Measurements from ENCODE around the gene KNTC1.

KNTC1 gene

DNA sequence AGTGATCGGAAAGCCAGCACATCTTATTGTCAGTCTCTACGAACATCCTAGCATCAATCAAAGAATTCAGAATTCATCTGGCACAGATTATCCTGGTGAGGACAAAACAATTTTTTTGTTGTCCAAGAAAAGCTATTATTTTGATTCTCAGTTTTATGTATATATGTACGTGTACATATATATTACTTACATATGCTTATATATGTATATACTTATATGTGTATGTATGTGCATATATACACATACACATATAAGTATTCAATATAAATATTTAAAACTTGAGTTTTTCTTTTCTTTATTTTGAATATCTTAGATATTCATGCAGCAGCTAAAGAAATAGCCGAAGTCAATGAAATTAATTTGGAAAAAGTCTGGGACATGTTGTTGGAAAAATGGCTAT, 77.9 kb downstream of the KNTC1 start:
- TF ChIP-seq, protein P1, sequence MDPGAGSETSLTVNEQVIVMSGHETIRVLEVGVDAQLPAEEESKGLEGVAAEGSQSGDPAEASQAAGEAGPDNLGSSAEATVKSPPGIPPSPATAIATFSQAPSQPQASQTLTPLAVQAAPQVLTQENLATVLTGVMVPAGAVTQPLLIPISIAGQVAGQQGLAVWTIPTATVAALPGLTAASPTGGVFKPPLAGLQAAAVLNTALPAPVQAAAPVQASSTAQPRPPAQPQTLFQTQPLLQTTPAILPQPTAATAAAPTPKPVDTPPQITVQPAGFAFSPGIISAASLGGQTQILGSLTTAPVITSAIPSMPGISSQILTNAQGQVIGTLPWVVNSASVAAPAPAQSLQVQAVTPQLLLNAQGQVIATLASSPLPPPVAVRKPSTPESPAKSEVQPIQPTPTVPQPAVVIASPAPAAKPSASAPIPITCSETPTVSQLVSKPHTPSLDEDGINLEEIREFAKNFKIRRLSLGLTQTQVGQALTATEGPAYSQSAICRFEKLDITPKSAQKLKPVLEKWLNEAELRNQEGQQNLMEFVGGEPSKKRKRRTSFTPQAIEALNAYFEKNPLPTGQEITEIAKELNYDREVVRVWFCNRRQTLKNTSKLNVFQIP (CRISPR knock-in tag; IDR thresholded peaks at IDR 0.05; ENCODE audit: borderline replicate concordance, low read depth): no peak
- TF ChIP-seq, protein P2, sequence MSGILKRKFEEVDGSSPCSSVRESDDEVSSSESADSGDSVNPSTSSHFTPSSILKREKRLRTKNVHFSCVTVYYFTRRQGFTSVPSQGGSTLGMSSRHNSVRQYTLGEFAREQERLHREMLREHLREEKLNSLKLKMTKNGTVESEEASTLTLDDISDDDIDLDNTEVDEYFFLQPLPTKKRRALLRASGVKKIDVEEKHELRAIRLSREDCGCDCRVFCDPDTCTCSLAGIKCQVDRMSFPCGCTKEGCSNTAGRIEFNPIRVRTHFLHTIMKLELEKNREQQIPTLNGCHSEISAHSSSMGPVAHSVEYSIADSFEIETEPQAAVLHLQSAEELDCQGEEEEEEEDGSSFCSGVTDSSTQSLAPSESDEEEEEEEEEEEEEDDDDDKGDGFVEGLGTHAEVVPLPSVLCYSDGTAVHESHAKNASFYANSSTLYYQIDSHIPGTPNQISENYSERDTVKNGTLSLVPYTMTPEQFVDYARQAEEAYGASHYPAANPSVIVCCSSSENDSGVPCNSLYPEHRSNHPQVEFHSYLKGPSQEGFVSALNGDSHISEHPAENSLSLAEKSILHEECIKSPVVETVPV (CRISPR knock-in tag; IDR thresholded peaks at IDR 0.05): no peak
- TF ChIP-seq, protein P3, sequence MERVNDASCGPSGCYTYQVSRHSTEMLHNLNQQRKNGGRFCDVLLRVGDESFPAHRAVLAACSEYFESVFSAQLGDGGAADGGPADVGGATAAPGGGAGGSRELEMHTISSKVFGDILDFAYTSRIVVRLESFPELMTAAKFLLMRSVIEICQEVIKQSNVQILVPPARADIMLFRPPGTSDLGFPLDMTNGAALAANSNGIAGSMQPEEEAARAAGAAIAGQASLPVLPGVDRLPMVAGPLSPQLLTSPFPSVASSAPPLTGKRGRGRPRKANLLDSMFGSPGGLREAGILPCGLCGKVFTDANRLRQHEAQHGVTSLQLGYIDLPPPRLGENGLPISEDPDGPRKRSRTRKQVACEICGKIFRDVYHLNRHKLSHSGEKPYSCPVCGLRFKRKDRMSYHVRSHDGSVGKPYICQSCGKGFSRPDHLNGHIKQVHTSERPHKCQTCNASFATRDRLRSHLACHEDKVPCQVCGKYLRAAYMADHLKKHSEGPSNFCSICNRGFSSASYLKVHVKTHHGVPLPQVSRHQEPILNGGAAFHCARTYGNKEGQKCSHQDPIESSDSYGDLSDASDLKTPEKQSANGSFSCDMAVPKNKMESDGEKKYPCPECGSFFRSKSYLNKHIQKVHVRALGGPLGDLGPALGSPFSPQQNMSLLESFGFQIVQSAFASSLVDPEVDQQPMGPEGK (CRISPR knock-in tag; IDR thresholded peaks at IDR 0.05; ENCODE audit: borderline replicate concordance): no peak
- TF ChIP-seq ISL1 (CRISPR knock-in tag; IDR thresholded peaks at IDR 0.05): no peak
- TF ChIP-seq SNAI2 (CRISPR knock-in tag; IDR thresholded peaks at IDR 0.05): no peak
- no peak for TF ChIP-seq ESRRG (CRISPR knock-in tag; IDR thresholded peaks at IDR 0.05)
- TF ChIP-seq ZFP3 (CRISPR knock-in tag; IDR thresholded peaks at IDR 0.05): no peak
- no peak for TF ChIP-seq OSR1 (CRISPR knock-in tag; IDR thresholded peaks at IDR 0.05)
- TF ChIP-seq TCF4 (CRISPR knock-in tag; IDR thresholded peaks at IDR 0.05; ENCODE audit: borderline replicate concordance): no peak
- TF ChIP-seq TOX (CRISPR knock-in tag; IDR thresholded peaks at IDR 0.05; ENCODE audit: borderline replicate concordance): no peak
- no peak for TF ChIP-seq ZNF70 (CRISPR knock-in tag; IDR thresholded peaks at IDR 0.05)
- TF ChIP-seq ZNF565 (CRISPR knock-in tag; conservative IDR thresholded peaks at IDR 0.05; ENCODE audit: low read depth): no peak
- TF ChIP-seq ZFP30 (CRISPR knock-in tag; IDR thresholded peaks at IDR 0.05): no peak
- TF ChIP-seq RARB (CRISPR knock-in tag; IDR thresholded peaks at IDR 0.05): no peak
- TF ChIP-seq PPARA (CRISPR knock-in tag; IDR thresholded peaks at IDR 0.05; ENCODE audit: borderline replicate concordance): no peak
- TF ChIP-seq, protein P4, sequence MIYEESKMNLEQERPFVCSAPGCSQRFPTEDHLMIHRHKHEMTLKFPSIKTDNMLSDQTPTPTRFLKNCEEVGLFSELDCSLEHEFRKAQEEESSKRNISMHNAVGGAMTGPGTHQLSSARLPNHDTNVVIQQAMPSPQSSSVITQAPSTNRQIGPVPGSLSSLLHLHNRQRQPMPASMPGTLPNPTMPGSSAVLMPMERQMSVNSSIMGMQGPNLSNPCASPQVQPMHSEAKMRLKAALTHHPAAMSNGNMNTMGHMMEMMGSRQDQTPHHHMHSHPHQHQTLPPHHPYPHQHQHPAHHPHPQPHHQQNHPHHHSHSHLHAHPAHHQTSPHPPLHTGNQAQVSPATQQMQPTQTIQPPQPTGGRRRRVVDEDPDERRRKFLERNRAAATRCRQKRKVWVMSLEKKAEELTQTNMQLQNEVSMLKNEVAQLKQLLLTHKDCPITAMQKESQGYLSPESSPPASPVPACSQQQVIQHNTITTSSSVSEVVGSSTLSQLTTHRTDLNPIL (CRISPR knock-in tag; IDR thresholded peaks at IDR 0.05; ENCODE audit: low read depth): no peak
- no peak for TF ChIP-seq CSDC2 (CRISPR knock-in tag; IDR thresholded peaks at IDR 0.05)
- no peak for TF ChIP-seq BACH2 (CRISPR knock-in tag; IDR thresholded peaks at IDR 0.05; ENCODE audit: borderline replicate concordance)

DNA sequence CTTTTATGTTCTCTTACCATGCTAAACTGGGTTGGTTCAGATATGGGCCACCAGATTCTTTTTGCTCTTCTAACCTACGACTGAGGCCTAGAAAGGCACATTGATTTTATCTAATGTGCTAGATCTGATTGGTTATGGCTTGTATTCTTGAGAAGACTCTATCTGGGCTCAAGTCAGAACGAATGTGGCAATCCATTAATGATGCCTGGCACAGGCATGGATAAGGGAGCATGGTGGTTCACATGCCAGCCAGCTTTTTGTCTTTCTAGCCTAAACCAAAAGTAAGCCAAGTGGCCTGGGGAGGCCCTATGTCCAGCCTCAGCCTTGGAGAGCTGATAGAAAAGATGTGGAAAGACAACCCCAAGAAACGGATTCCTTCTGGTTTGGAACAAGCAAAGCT, 82.7 kb downstream of the KNTC1 start:
- no peak for ATAC-seq
- TF ChIP-seq TOX (CRISPR knock-in tag; IDR thresholded peaks at IDR 0.05; ENCODE audit: borderline replicate concordance): no peak
- no peak for TF ChIP-seq SNAI2 (CRISPR knock-in tag; IDR thresholded peaks at IDR 0.05)
- TF ChIP-seq, protein P1 (CRISPR knock-in tag; IDR thresholded peaks at IDR 0.05; ENCODE audit: borderline replicate concordance, low read depth): no peak
- no peak for TF ChIP-seq RARB (CRISPR knock-in tag; IDR thresholded peaks at IDR 0.05)
- no peak for TF ChIP-seq GLIS3 (CRISPR knock-in tag; IDR thresholded peaks at IDR 0.05)
- TF ChIP-seq CSDC2 (CRISPR knock-in tag; IDR thresholded peaks at IDR 0.05): no peak
- no peak for TF ChIP-seq TCF4 (CRISPR knock-in tag; IDR thresholded peaks at IDR 0.05; ENCODE audit: borderline replicate concordance)
- no peak for TF ChIP-seq ZNF70 (CRISPR knock-in tag; IDR thresholded peaks at IDR 0.05)
- TF ChIP-seq, protein P3 (CRISPR knock-in tag; IDR thresholded peaks at IDR 0.05; ENCODE audit: borderline replicate concordance): no peak
- TF ChIP-seq, protein P5, sequence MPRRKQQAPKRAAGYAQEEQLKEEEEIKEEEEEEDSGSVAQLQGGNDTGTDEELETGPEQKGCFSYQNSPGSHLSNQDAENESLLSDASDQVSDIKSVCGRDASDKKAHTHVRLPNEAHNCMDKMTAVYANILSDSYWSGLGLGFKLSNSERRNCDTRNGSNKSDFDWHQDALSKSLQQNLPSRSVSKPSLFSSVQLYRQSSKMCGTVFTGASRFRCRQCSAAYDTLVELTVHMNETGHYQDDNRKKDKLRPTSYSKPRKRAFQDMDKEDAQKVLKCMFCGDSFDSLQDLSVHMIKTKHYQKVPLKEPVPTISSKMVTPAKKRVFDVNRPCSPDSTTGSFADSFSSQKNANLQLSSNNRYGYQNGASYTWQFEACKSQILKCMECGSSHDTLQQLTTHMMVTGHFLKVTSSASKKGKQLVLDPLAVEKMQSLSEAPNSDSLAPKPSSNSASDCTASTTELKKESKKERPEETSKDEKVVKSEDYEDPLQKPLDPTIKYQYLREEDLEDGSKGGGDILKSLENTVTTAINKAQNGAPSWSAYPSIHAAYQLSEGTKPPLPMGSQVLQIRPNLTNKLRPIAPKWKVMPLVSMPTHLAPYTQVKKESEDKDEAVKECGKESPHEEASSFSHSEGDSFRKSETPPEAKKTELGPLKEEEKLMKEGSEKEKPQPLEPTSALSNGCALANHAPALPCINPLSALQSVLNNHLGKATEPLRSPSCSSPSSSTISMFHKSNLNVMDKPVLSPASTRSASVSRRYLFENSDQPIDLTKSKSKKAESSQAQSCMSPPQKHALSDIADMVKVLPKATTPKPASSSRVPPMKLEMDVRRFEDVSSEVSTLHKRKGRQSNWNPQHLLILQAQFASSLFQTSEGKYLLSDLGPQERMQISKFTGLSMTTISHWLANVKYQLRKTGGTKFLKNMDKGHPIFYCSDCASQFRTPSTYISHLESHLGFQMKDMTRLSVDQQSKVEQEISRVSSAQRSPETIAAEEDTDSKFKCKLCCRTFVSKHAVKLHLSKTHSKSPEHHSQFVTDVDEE (CRISPR knock-in tag; IDR thresholded peaks at IDR 0.05): no peak
- TF ChIP-seq ZFP3 (CRISPR knock-in tag; IDR thresholded peaks at IDR 0.05): no peak
- TF ChIP-seq PPARA (CRISPR knock-in tag; IDR thresholded peaks at IDR 0.05; ENCODE audit: borderline replicate concordance): no peak
- TF ChIP-seq BACH2 (CRISPR knock-in tag; IDR thresholded peaks at IDR 0.05; ENCODE audit: borderline replicate concordance): no peak
- TF ChIP-seq, protein P2 (CRISPR knock-in tag; IDR thresholded peaks at IDR 0.05): no peak
- TF ChIP-seq ZNF8 (CRISPR knock-in tag; IDR thresholded peaks at IDR 0.05): no peak
- TF ChIP-seq ESRRG (CRISPR knock-in tag; IDR thresholded peaks at IDR 0.05): no peak
- TF ChIP-seq ARNTL (CRISPR knock-in tag; IDR thresholded peaks at IDR 0.05; ENCODE audit: borderline replicate concordance, low read depth): no peak
- TF ChIP-seq, protein P4 (CRISPR knock-in tag; IDR thresholded peaks at IDR 0.05; ENCODE audit: low read depth): no peak
- TF ChIP-seq ZFP30 (CRISPR knock-in tag; IDR thresholded peaks at IDR 0.05): no peak

More for the DNA sequence above, 77.9 kb downstream of the KNTC1 start:
- no peak for ATAC-seq

All from SK-N-SH treated with all-trans-retinoic acid at 6 μM for 48 hours (cell line).